ENCODE measurements around the gene DCLRE1A. TPM values are rescaled to one million over a fixed set of nuclear protein-coding genes. Genes with fewer than 3 reads are reported as not detected.

The DCLRE1A gene
- total RNA-seq, 1 donor from 2014 or later: 4.9 TPM

- Mint-ChIP-seq H3K9me3 (no peaks in the 10 kb centered on the region), H3K36me3 (ENCODE audit: low read depth) (peaks cover 15% of the 10 kb centered on the region), H3K27me3 (no peaks in the 10 kb centered on the region), H3K4me1 (peaks cover 46% of the 10 kb centered on the region), H3K4me3 (peak overlapping the region; percentile 98), H3K27ac (peak overlapping the region; percentile 99)
- ChIA-PET POLR2A (interaction anchor here (0.6 to 1.2 kb wide), 5 partner anchors 9 to 320 kb away, joined by 3 to 5 read pairs (median 4); partner anchors contain the start of gene CCDC186), CTCF (no interaction called here)
- ATAC-seq (ENCODE audit: low read depth) (no peak), DNase-seq (no peak)
- no peak for TF ChIP-seq CTCF (IDR thresholded peaks at IDR 0.05)
- intact Hi-C loops (cut with micrococcal nuclease): loop anchor here (1.0 to 10.0 kb wide), 7 partner anchors 55 to 1479 kb away; partner anchors contain the start of genes ACSL5, ATRNL1, CASP7 and CCDC186
Measured at GRCh38 chr10:113853578-113854012, 287 bp downstream of the DCLRE1A start.

GRCh38 chr10:113849946-113850345 lies 3.9 kb downstream of the DCLRE1A start:
- ChIA-PET CTCF (interaction anchor here (0.9 to 1.0 kb wide), 2 partner anchors 48 to 50 kb away, joined by 3 read pairs; no protein-coding TSS in a partner anchor), POLR2A (no interaction called here)
- Mint-ChIP-seq H3K4me3 (no peak overlapping the region), H3K4me1 (peaks cover 25% of the 10 kb centered on the region), H3K36me3 (ENCODE audit: low read depth) (peaks cover 10% of the 10 kb centered on the region), H3K27ac (no peak overlapping the region), H3K9me3 (no peaks in the 10 kb centered on the region), H3K27me3 (no peaks in the 10 kb centered on the region)
- ATAC-seq (ENCODE audit: low read depth) (no peak), DNase-seq (no peak)
- TF ChIP-seq CTCF (IDR thresholded peaks at IDR 0.05): no peak
- intact Hi-C loops (cut with micrococcal nuclease): loop anchor here (5.0 to 10.0 kb wide), 3 partner anchors 972 to 1475 kb away; partner anchors contain the start of genes ACSL5, ATRNL1 and FHIP2A

- intact Hi-C loops (cut with micrococcal nuclease): no loop called here
- Mint-ChIP-seq H3K4me1 (peaks cover 25% of the 10 kb centered on the region), H3K9me3 (no peaks in the 10 kb centered on the region), H3K27me3 (no peaks in the 10 kb centered on the region), H3K4me3 (no peak overlapping the region), H3K36me3 (ENCODE audit: low read depth) (peaks cover 10% of the 10 kb centered on the region), H3K27ac (no peak overlapping the region)
- no peak for TF ChIP-seq CTCF (IDR thresholded peaks at IDR 0.05)
- DNase-seq (no peak), ATAC-seq (ENCODE audit: low read depth) (no peak)
- ChIA-PET CTCF (interaction anchor here (0.9 to 1.0 kb wide), 2 partner anchors 47 to 49 kb away, joined by 3 read pairs; no protein-coding TSS in a partner anchor), POLR2A (no interaction called here)
Measured at GRCh38 chr10:113849140-113849803, 4.6 kb downstream of the DCLRE1A start.

GRCh38 chr10:113846036-113846435 lies 7.8 kb downstream of the DCLRE1A start:
- H3K9me3 Mint-ChIP-seq: no peaks in the 10 kb centered on the region
- ChIA-PET POLR2A (no interaction called here), CTCF (no interaction called here)
- DNase-seq (no peak), ATAC-seq (ENCODE audit: low read depth) (no peak)
- H3K27me3 Mint-ChIP-seq: no peaks in the 10 kb centered on the region
- intact Hi-C loops (cut with micrococcal nuclease): no loop called here
- H3K4me3 Mint-ChIP-seq: no peak overlapping the region
- peaks cover 8% of the 10 kb centered on the region for H3K4me1 Mint-ChIP-seq
- H3K27ac Mint-ChIP-seq: no peak overlapping the region
- no peak for TF ChIP-seq CTCF (IDR thresholded peaks at IDR 0.05)
- H3K36me3 Mint-ChIP-seq (ENCODE audit: low read depth): peaks cover 15% of the 10 kb centered on the region

GRCh38 chr10:113843972-113844485 lies 9.9 kb downstream of the DCLRE1A start:
- ChIA-PET POLR2A (no interaction called here), CTCF (no interaction called here)
- H3K9me3 Mint-ChIP-seq: no peaks in the 10 kb centered on the region
- DNase-seq: no peak
- no peak for ATAC-seq (ENCODE audit: low read depth)
- no peak for TF ChIP-seq CTCF (IDR thresholded peaks at IDR 0.05)
- intact Hi-C loops (cut with micrococcal nuclease): no loop called here
- peaks cover 8% of the 10 kb centered on the region for H3K4me1 Mint-ChIP-seq
- H3K27me3 Mint-ChIP-seq: no peaks in the 10 kb centered on the region
- peaks cover 20% of the 10 kb centered on the region for H3K36me3 Mint-ChIP-seq (ENCODE audit: low read depth)
- no peak overlapping the region for H3K4me3 Mint-ChIP-seq
- no peak overlapping the region for H3K27ac Mint-ChIP-seq
